Ectodermal cell (in vitro differentiated cells): ENCODE measurements around the gene MBTD1. TPM values are rescaled to one million over a fixed set of nuclear protein-coding genes. Genes with fewer than 3 reads are reported as not detected.
"Not testable (repeated sequence)": the region's sequence is repeated elsewhere in the genome, so short reads cannot be mapped to it uniquely, and the experiment has no call there.

Source experiments
- H3K27ac ChIP-seq: 2 replicates; pipeline ENCODE4 v1.7.0; 2013; ENCODE audit warnings: mild to moderate bottlenecking, low read depth, low read length; ENCODE audit not compliant: insufficient read depth, poor library complexity, severe bottlenecking
- H3K27me3 ChIP-seq: 2 replicates; pipeline ENCODE4 v1.7.0; 2013; ENCODE audit warnings: mild to moderate bottlenecking, low read length; ENCODE audit not compliant: insufficient read depth, control insufficient read depth, poor library complexity, severe bottlenecking
- H3K36me3 ChIP-seq: one replicate; pipeline ENCODE4 v1.7.0; 2013; ENCODE audit warnings: low read length; ENCODE audit not compliant: control insufficient read depth, insufficient read depth
- H3K4me1 ChIP-seq: one replicate; pipeline ENCODE4 v1.7.0; 2013; ENCODE audit warnings: low read length; ENCODE audit not compliant: control insufficient read depth, insufficient read depth
- H3K4me3 ChIP-seq: 2 replicates; pipeline ENCODE4 v1.7.0; 2013; ENCODE audit warnings: low read depth, low read length, control low read depth; ENCODE audit not compliant: insufficient read depth
- H3K9me3 ChIP-seq: 2 replicates; pipeline ENCODE4 v1.7.0; 2013; ENCODE audit warnings: mild to moderate bottlenecking, low read length, moderate library complexity; ENCODE audit not compliant: control insufficient read depth
- WGBS, 2 experiments: methylation state at CpG; one replicate each; pipeline ENCODE4 v1.1.7; 2013; ENCODE audit warnings: missing lambda C conversion rate in 2 of 2; 5-methylcytosine and 5-hydroxymethylcytosine counted together
- polyA plus RNA-seq, 4 experiments: library from polyadenylated mRNA; stranded (reverse); fragments of 50-300 nt; gene quantifications; one replicate each; pipeline ENCODE4 v1.2.3, GENCODE V29; 2013

Gene MBTD1
- polyA plus RNA-seq (2013, experiment 1 of 4): 50.0 TPM
- 59.5 TPM for polyA plus RNA-seq (2013, experiment 2 of 4)
- 40.0 TPM for polyA plus RNA-seq (2013, experiment 3 of 4)
- polyA plus RNA-seq (2013, experiment 4 of 4): 48.1 TPM

- H3K36me3 ChIP-seq: no peaks in the 10 kb centered on the region
- no peaks in the 10 kb centered on the region for H3K27me3 ChIP-seq
- peaks cover 26% of the 10 kb centered on the region for H3K4me1 ChIP-seq
- WGBS, 2 experiments: 0 to 1% methylated on average over 42 of the region's 42 CpGs
- H3K4me3 ChIP-seq: peak within 1 kb of the TSS; percentile 88
- peak within 1 kb of the TSS; percentile 98 for H3K27ac ChIP-seq
- no peaks in the 10 kb centered on the region for H3K9me3 ChIP-seq
These were observed at the start of gene MBTD1 for GRCh38 chr17:51259564-51260236. Gene MBTD1 (minus strand): TSS chr17:51260049. CDS start chr17:51225161, 34,888 bp downstream.

DNA sequence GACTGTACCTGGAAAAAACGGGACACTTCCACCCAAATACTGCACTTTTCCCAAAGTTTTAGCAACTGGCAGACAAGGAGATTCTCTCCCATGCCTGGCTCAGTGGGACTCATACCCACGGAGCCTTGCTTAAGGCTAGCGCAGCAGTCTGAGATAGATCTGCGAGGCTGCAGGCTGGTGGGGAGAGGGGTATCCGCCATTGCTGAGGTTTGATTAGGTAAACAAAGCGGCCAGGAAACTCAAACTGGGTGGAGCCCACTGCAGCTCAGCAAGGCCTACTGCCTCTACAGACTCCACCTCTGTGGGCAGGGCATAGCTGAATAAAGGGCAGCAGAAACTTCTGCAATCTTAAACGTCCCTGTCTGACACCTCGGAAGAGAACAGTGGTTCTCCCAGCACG lies 45.3 kb upstream of the MBTD1 start:
- Histone ChIP-seq H3K9me3 (no peaks in the 10 kb centered on the region), H3K27me3 (no peaks in the 10 kb centered on the region), H3K36me3 (no peaks in the 10 kb centered on the region), H3K4me3 (no peak overlapping the region), H3K4me1 (no peaks in the 10 kb centered on the region), H3K27ac (no peak overlapping the region)
- 94 to 95% methylated on average over 9 of the region's 9 CpGs for WGBS, 2 experiments

GRCh38 chr17:51299859-51300258 lies 40.0 kb upstream of the MBTD1 start:
- Histone ChIP-seq H3K27ac (no peak overlapping the region), H3K36me3 (no peaks in the 10 kb centered on the region), H3K9me3 (no peaks in the 10 kb centered on the region), H3K4me1 (no peaks in the 10 kb centered on the region), H3K4me3 (no peak overlapping the region), H3K27me3 (no peaks in the 10 kb centered on the region)
- WGBS, 2 experiments: 96 to 100% methylated on average over 2 to 4 of the region's 4 CpGs

GRCh38 chr17:51298508-51299371 lies 38.9 kb upstream of the MBTD1 start:
- H3K27ac ChIP-seq: no peak overlapping the region
- H3K27me3 ChIP-seq: no peaks in the 10 kb centered on the region
- no peaks in the 10 kb centered on the region for H3K4me1 ChIP-seq
- no peaks in the 10 kb centered on the region for H3K9me3 ChIP-seq
- peaks cover 2% of the 10 kb centered on the region for H3K36me3 ChIP-seq
- WGBS, 2 experiments: 64 to 68% methylated on average over 10 of the region's 10 CpGs
- H3K4me3 ChIP-seq: no peak overlapping the region

DNA sequence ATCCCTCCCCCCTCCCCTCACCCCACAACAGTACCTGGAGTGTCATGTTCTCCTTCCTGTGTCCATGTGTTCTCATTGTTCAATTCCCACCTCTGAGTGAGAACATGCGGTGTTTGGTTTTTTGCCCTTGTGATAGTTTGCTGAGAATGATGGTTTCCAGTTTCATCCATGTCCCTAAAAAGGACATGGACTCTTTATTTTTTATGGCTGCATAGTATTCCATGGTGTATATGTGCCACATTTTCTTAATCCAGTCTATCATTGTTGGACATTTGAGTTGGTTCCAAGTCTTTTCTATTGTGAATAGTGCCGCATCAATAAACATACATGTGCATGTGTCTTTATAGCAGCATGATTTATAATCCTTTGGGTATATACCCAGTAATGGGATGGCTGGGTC lies 34.5 kb upstream of the MBTD1 start:
- H3K4me1 ChIP-seq, H3K9me3 ChIP-seq, H3K36me3 ChIP-seq, H3K27ac ChIP-seq, H3K27me3 ChIP-seq, H3K4me3 ChIP-seq: not testable (repeated sequence)
- 92 to 95% methylated on average over 2 of the region's 2 CpGs for WGBS, 2 experiments

DNA sequence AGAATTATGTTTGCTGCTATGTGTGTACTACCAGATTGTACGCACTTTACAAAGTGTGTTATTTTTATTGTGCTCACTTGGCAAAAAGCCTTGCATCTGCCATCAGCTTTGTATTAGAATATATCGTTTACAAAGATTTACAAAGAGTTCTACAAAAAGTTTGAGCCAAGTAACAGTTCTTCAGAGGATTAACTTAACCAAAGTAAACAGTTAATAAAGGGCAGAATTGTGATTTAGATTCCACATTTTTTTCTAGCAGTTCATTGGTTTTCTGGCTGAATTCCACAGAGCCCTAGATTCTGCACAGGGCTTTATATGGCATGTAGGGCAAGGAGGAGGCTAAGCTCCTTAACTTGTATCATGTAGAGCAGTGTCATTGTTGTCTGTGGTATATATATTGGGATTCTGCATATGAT lies 29.9 kb upstream of the MBTD1 start:
- Histone ChIP-seq H3K27me3 (no peaks in the 10 kb centered on the region), H3K9me3 (no peaks in the 10 kb centered on the region), H3K4me3 (no peak overlapping the region), H3K36me3 (peaks cover 32% of the 10 kb centered on the region), H3K27ac (no peak overlapping the region), H3K4me1 (no peaks in the 10 kb centered on the region)
- 100% methylated on average over 2 of the region's 2 CpGs for WGBS, 2 experiments

DNA sequence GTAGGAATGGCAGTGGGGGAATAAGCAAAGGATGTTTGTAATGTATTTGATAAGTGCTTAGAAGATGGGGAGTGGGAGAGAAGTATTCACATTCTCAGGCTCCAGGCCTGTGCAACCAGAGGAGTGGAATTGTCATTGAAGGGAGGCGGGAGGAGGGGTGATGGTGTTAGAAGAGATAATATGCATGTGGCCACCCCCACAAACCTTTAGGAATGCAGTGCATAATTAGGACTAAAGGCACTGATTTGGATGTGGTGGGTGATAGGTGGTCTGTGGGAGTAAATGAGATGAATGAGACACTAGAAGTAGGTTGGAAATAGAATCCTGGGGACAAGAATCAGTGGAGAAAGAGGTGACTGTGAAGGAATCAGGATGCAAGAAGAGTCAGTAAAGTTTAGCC lies 27.6 kb upstream of the MBTD1 start:
- no peaks in the 10 kb centered on the region for H3K4me1 ChIP-seq

DNA sequence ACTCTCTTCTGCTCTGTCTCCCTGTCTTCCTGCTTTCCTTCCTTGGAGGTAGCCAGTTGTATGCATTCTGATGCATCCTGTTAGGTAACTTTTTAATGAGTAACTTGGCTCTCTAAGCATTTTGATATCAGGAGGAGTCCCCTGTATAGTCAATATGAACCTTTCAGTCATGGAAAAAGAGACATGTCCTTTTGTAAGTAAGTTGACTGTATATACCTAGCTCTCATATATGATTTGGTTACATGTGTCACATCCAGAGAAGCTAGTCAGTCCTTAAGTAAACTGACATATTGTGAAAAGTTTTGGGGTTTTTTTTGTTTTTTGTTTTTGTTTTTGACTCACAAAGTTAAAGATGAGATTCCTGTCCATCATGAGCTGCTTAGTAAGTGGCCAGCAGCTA lies 19.3 kb upstream of the MBTD1 start:
- Histone ChIP-seq H3K27me3 (no peaks in the 10 kb centered on the region), H3K4me3 (no peak overlapping the region), H3K36me3 (peaks cover 32% of the 10 kb centered on the region), H3K9me3 (no peaks in the 10 kb centered on the region), H3K27ac (no peak overlapping the region), H3K4me1 (no peaks in the 10 kb centered on the region)

More for the DNA sequence above, 27.6 kb upstream of the MBTD1 start:
- no peak overlapping the region for H3K27ac ChIP-seq
- 95 to 96% methylated on average over 1 of the region's 1 CpG for WGBS, 2 experiments
- no peak overlapping the region for H3K4me3 ChIP-seq
- no peaks in the 10 kb centered on the region for H3K9me3 ChIP-seq
- no peaks in the 10 kb centered on the region for H3K27me3 ChIP-seq
- H3K36me3 ChIP-seq: peaks cover 23% of the 10 kb centered on the region

- H3K27me3 ChIP-seq: no peaks in the 10 kb centered on the region
- 100% methylated on average over 1 of the region's 1 CpG; no CpG with 5 or more reads in 1 of the 2 experiments for WGBS, 2 experiments
- no peak overlapping the region for H3K27ac ChIP-seq
- H3K36me3 ChIP-seq: peaks cover 31% of the 10 kb centered on the region
- H3K4me3 ChIP-seq: no peak overlapping the region
- H3K4me1 ChIP-seq: no peaks in the 10 kb centered on the region
- H3K9me3 ChIP-seq: no peaks in the 10 kb centered on the region
These were observed 15.5 kb upstream of the MBTD1 start for GRCh38 chr17:51275381-51275780.

- no peaks in the 10 kb centered on the region for H3K27me3 ChIP-seq
- H3K9me3 ChIP-seq: no peaks in the 10 kb centered on the region
- H3K36me3 ChIP-seq: peaks cover 36% of the 10 kb centered on the region
- H3K4me3 ChIP-seq: no peak overlapping the region
- H3K4me1 ChIP-seq: no peaks in the 10 kb centered on the region
- H3K27ac ChIP-seq: no peak overlapping the region
- 90 to 94% methylated on average over 1 of the region's 1 CpG for WGBS, 2 experiments
These were observed 13.0 kb upstream of the MBTD1 start for GRCh38 chr17:51272812-51273211.
